Astrocyte of the spinal cord (primary cell): ENCODE results near the gene RPS6KA5.

Source experiments
- DNase-seq: peaks from one replicate; pipeline ENCODE4 v3.0.0; 2011; ENCODE audit warnings: low read depth, low spot score
- H3K4me3 ChIP-seq: 2 replicates; pipeline ENCODE4 v1.5.1; 2011; ENCODE audit warnings: low read depth, mild to moderate bottlenecking, low read length, moderate library complexity
- CTCF ChIP-seq: IDR thresholded peaks from 2 replicates; pipeline ENCODE4 v1.5.1; 2012; ENCODE audit warnings: low read depth, mild to moderate bottlenecking, low read length, inconsistent platforms
- in situ Hi-C: cut with HindIII; loops from 2 replicates; pipeline ENCODE4 v1.10.0; 2017; ENCODE audit warnings: low sequenced_read_pairs

Gene RPS6KA5

DNA sequence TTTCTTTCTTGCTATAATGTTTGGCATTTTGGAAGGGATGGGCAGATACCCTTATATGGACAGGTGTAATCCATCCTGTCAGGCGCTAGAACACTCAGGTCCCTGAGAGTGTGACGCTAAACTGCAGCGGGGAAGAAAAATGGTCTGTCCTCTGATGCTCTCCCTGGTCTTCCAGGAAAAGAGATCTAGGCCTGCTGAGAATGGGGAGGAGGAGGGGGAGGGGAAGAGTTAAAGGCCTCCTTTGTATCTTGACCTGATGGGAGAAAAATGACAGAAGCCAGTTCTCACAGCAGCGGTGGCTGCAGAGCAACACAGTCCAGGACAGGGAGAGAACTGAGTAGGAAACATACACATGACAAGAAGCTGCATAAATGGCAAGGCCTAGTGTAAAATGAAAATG, 61.1 kb downstream of the RPS6KA5 start:
- no peak for TF ChIP-seq CTCF
- DNase-seq: no peak
- H3K4me3 ChIP-seq: no peak overlapping the region
- in situ Hi-C loops: no loop called here

DNA sequence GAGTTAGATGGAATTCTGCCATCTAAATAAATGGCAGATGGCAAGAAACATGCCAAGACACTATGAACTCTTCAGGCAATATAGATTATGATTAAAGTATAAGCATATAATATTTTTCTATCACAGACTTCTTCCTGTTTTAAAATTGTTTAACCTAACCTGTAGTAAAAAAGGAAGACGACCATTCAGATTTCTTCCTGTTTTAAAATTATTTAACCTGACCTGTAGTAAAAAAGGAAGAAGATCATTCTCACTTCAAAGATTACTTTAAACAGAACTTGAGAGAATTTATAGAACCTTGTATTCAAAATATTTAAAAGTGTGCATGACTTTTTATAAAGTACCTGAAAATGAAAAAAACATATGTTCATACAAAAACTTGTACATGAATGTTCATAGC, 63.5 kb downstream of the RPS6KA5 start:
- in situ Hi-C loops: no loop called here
- no peak for DNase-seq
- no peak overlapping the region for H3K4me3 ChIP-seq
- no peak for TF ChIP-seq CTCF

- TF ChIP-seq CTCF: no peak
- no peak for DNase-seq
- in situ Hi-C loops: no loop called here
- H3K4me3 ChIP-seq: no peak overlapping the region
These were observed 64.7 kb downstream of the RPS6KA5 start for GRCh38 chr14:90995785-90996184.

- DNase-seq: no peak
- no peak overlapping the region for H3K4me3 ChIP-seq
- TF ChIP-seq CTCF: no peak
- in situ Hi-C loops: no loop called here
These were observed 66.6 kb downstream of the RPS6KA5 start for GRCh38 chr14:90993792-90994191.

GRCh38 chr14:90991690-90992443, 68.6 kb downstream of the RPS6KA5 start:
- H3K4me3 ChIP-seq: no peak overlapping the region
- no peak for TF ChIP-seq CTCF
- DNase-seq: no peak
- in situ Hi-C loops: no loop called here

GRCh38 chr14:90990141-90990540, 70.3 kb downstream of the RPS6KA5 start:
- DNase-seq: no peak
- TF ChIP-seq CTCF: no peak
- in situ Hi-C loops: no loop called here
- no peak overlapping the region for H3K4me3 ChIP-seq
